Body of pancreas (tissue), 4 donors: ENCODE results near the gene HNRNPM.
"Not testable (repeated sequence)": the region's sequence is repeated elsewhere in the genome, so short reads cannot be mapped to it uniquely, and the experiment has no call there.

ENCODE experiments used
- POLR2A ChIP-seq, 3 donors: fragments of 450-650 bp; IDR thresholded peaks; one replicate each; pipeline ENCODE4 v1.6.1; 2016; ENCODE audit warnings: antibody characterized with exemption in 3 of 3, mild to moderate bottlenecking in 2 of 3
- TF ChIP-seq, protein P1 (sequence below), 7 experiments: fragments of 450-650 bp in 4 of 7; fragments of 200-600 bp in 3 of 7; sonication (generic) in 3 of 7; IDR thresholded peaks; one replicate each; pipeline ENCODE4 v1.5.1; 2016 to 2019; ENCODE audit warnings: antibody characterized with exemption in 7 of 7

- TF ChIP-seq POLR2A (IDR thresholded peaks at IDR 0.05), result not testable (repeated sequence)
- TF ChIP-seq, protein P1, sequence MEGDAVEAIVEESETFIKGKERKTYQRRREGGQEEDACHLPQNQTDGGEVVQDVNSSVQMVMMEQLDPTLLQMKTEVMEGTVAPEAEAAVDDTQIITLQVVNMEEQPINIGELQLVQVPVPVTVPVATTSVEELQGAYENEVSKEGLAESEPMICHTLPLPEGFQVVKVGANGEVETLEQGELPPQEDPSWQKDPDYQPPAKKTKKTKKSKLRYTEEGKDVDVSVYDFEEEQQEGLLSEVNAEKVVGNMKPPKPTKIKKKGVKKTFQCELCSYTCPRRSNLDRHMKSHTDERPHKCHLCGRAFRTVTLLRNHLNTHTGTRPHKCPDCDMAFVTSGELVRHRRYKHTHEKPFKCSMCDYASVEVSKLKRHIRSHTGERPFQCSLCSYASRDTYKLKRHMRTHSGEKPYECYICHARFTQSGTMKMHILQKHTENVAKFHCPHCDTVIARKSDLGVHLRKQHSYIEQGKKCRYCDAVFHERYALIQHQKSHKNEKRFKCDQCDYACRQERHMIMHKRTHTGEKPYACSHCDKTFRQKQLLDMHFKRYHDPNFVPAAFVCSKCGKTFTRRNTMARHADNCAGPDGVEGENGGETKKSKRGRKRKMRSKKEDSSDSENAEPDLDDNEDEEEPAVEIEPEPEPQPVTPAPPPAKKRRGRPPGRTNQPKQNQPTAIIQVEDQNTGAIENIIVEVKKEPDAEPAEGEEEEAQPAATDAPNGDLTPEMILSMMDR (IDR thresholded peaks at IDR 0.05), result not testable (repeated sequence)
These were observed 34.1 kb upstream of the HNRNPM start for GRCh38 chr19:8410718-8411117.
